Stimulated activated naive CD4-positive, alpha-beta T cell treated with Interleukin-2 at 50 U/mL for 16 hours (primary cell): ENCODE results near the gene RARRES2.
"Not testable (repeated sequence)": the region's sequence is repeated elsewhere in the genome, so short reads cannot be mapped to it uniquely, and the experiment has no call there.

ENCODE experiments used
- DNase-seq: peaks from one replicate; lab custom pipeline; 2025; lab: John Stamatoyannopoulos, UW

Gene RARRES2

GRCh38 chr7:150341263-150342120, at the start of gene RARRES2:
RARRES2 (minus strand) TSS chr7:150341629; CDS start chr7:150340609, 1,020 bp downstream.
- no peak for DNase-seq

- DNase-seq: no peak
These were observed 48.8 kb upstream of the RARRES2 start for GRCh38 chr7:150390205-150390604.

- no peak for DNase-seq
These were observed 48.0 kb upstream of the RARRES2 start for GRCh38 chr7:150389532-150389816.

- DNase-seq: no peak
These were observed 47.5 kb upstream of the RARRES2 start for GRCh38 chr7:150388709-150389531.

GRCh38 chr7:150388306-150388705, 46.9 kb upstream of the RARRES2 start:
- no peak for DNase-seq

- DNase-seq: not testable (repeated sequence)
These were observed 44.5 kb upstream of the RARRES2 start for GRCh38 chr7:150385884-150386283.

GRCh38 chr7:150385302-150385723, 43.9 kb upstream of the RARRES2 start:
- DNase-seq: no peak

GRCh38 chr7:150384406-150385301, 43.2 kb upstream of the RARRES2 start:
- no peak for DNase-seq

- no peak for DNase-seq
These were observed 42.4 kb upstream of the RARRES2 start for GRCh38 chr7:150383710-150384397.

- no peak for DNase-seq
These were observed 41.4 kb upstream of the RARRES2 start for GRCh38 chr7:150382844-150383225.

GRCh38 chr7:150382123-150382843, 40.9 kb upstream of the RARRES2 start:
- no peak for DNase-seq

- DNase-seq: no peak
These were observed 40.3 kb upstream of the RARRES2 start for GRCh38 chr7:150381785-150382122.

- DNase-seq: no peak
These were observed 39.7 kb upstream of the RARRES2 start for GRCh38 chr7:150381096-150381495.

- DNase-seq: no peak
These were observed 39.0 kb upstream of the RARRES2 start for GRCh38 chr7:150380463-150380862.

GRCh38 chr7:150379441-150380379, 38.3 kb upstream of the RARRES2 start:
- DNase-seq: no peak

GRCh38 chr7:150378853-150379440, 37.5 kb upstream of the RARRES2 start, which contains the start of gene ZNF775:
ZNF775 (plus strand) TSS chr7:150379330; CDS start chr7:150388471, 9,141 bp downstream.
- DNase-seq: peak; percentile 92

- DNase-seq: no peak
These were observed 36.9 kb upstream of the RARRES2 start for GRCh38 chr7:150378115-150378852.

- no peak for DNase-seq
These were observed 36.2 kb upstream of the RARRES2 start for GRCh38 chr7:150377635-150378034.

GRCh38 chr7:150377196-150377595, 35.8 kb upstream of the RARRES2 start:
- DNase-seq: no peak
